Measurements from ENCODE around the gene LAMTOR1.

- TF ChIP-seq CTCF (conservative IDR thresholded peaks at IDR 0.05): no peak
- TF ChIP-seq EZH2 (IDR thresholded peaks at IDR 0.05; ENCODE audit: low read depth): no peak
Measured at GRCh38 chr11:72098741-72099140, 4.4 kb downstream of the LAMTOR1 start.
